ENCODE results near the gene CCT3. TPM values are rescaled to one million over a fixed set of nuclear protein-coding genes. Genes with fewer than 3 reads are reported as not detected.
A peak's percentile ranks its signal among the peaks of the same experiment; 100 is the strongest.

The CCT3 gene
- polyA plus RNA-seq, 1 experiment: 359 TPM

GRCh38 chr1:156365754-156366153 is 27.7 kb upstream of the CCT3 start:
- Histone ChIP-seq H3K27ac (ENCODE audit: low read depth, low read length) (no peak overlapping the region), H3K4me3 (ENCODE audit: low read depth, low read length) (no peak overlapping the region), H3K9me3 (ENCODE audit: control insufficient read depth, insufficient read depth, low read length) (no peaks in the 10 kb centered on the region; the same call in 1 of the 2 replicates), H3K27me3 (ENCODE audit: control insufficient read depth, insufficient read depth, low read length) (peaks cover 56% of the 10 kb centered on the region)
- POLR2A ChIA-PET: no interaction called here
- TF ChIP-seq, protein P1, sequence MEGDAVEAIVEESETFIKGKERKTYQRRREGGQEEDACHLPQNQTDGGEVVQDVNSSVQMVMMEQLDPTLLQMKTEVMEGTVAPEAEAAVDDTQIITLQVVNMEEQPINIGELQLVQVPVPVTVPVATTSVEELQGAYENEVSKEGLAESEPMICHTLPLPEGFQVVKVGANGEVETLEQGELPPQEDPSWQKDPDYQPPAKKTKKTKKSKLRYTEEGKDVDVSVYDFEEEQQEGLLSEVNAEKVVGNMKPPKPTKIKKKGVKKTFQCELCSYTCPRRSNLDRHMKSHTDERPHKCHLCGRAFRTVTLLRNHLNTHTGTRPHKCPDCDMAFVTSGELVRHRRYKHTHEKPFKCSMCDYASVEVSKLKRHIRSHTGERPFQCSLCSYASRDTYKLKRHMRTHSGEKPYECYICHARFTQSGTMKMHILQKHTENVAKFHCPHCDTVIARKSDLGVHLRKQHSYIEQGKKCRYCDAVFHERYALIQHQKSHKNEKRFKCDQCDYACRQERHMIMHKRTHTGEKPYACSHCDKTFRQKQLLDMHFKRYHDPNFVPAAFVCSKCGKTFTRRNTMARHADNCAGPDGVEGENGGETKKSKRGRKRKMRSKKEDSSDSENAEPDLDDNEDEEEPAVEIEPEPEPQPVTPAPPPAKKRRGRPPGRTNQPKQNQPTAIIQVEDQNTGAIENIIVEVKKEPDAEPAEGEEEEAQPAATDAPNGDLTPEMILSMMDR (IDR thresholded peaks at IDR 0.05; ENCODE audit: low read depth, low read length): no peak
- DNase-seq (ENCODE audit: low read depth, low spot score): no peak
- CTCF ChIA-PET: no interaction called here

- TF ChIP-seq, protein P1 (IDR thresholded peaks at IDR 0.05; ENCODE audit: low read depth, low read length): no peak
- no peaks in the 10 kb centered on the region; the same call in 1 of the 2 replicates for H3K9me3 ChIP-seq (ENCODE audit: control insufficient read depth, insufficient read depth, low read length)
- no peak for DNase-seq (ENCODE audit: low read depth, low spot score)
- ChIA-PET POLR2A (no interaction called here), CTCF (interaction anchor here (0.6 to 3.9 kb wide), 7 partner anchors 11 to 270 kb away, joined by 3 to 21 read pairs (median 6); no protein-coding TSS in a partner anchor)
- H3K27ac ChIP-seq (ENCODE audit: low read depth, low read length): no peak overlapping the region
- peaks cover 51% of the 10 kb centered on the region for H3K27me3 ChIP-seq (ENCODE audit: control insufficient read depth, insufficient read depth, low read length)
- H3K4me3 ChIP-seq (ENCODE audit: low read depth, low read length): no peak overlapping the region
These were observed 22.4 kb upstream of the CCT3 start for GRCh38 chr1:156360534-156360933.

- Histone ChIP-seq H3K9me3 (ENCODE audit: control insufficient read depth, insufficient read depth, low read length) (no peaks in the 10 kb centered on the region; the same call in 1 of the 2 replicates), H3K27ac (ENCODE audit: low read depth, low read length) (no peak overlapping the region), H3K4me3 (ENCODE audit: low read depth, low read length) (no peak overlapping the region), H3K27me3 (ENCODE audit: control insufficient read depth, insufficient read depth, low read length) (peaks cover 46% of the 10 kb centered on the region)
- CTCF ChIA-PET: interaction anchor here (0.6 to 3.9 kb wide), 12 partner anchors 11 to 269 kb away, joined by 3 to 21 read pairs (median 5); no protein-coding TSS in a partner anchor
- no peak for DNase-seq (ENCODE audit: low read depth, low spot score)
- POLR2A ChIA-PET: no interaction called here
- TF ChIP-seq, protein P1 (IDR thresholded peaks at IDR 0.05; ENCODE audit: low read depth, low read length): peak; percentile 59
These were observed 21.9 kb upstream of the CCT3 start for GRCh38 chr1:156359973-156360372.

- TF ChIP-seq, protein P1 (IDR thresholded peaks at IDR 0.05; ENCODE audit: low read depth, low read length): no peak
- CTCF ChIA-PET: interaction anchor here (0.5 to 3.9 kb wide), 11 partner anchors 11 to 263 kb away, joined by 3 to 21 read pairs (median 5); no protein-coding TSS in a partner anchor
- POLR2A ChIA-PET: no interaction called here
- no peaks in the 10 kb centered on the region; the same call in 1 of the 2 replicates for H3K9me3 ChIP-seq (ENCODE audit: control insufficient read depth, insufficient read depth, low read length)
- H3K27me3 ChIP-seq (ENCODE audit: control insufficient read depth, insufficient read depth, low read length): peaks cover 41% of the 10 kb centered on the region
- DNase-seq (ENCODE audit: low read depth, low spot score): no peak
- no peak overlapping the region for H3K27ac ChIP-seq (ENCODE audit: low read depth, low read length)
- no peak overlapping the region for H3K4me3 ChIP-seq (ENCODE audit: low read depth, low read length)
These were observed 21.2 kb upstream of the CCT3 start for GRCh38 chr1:156359249-156359648.

DNA sequence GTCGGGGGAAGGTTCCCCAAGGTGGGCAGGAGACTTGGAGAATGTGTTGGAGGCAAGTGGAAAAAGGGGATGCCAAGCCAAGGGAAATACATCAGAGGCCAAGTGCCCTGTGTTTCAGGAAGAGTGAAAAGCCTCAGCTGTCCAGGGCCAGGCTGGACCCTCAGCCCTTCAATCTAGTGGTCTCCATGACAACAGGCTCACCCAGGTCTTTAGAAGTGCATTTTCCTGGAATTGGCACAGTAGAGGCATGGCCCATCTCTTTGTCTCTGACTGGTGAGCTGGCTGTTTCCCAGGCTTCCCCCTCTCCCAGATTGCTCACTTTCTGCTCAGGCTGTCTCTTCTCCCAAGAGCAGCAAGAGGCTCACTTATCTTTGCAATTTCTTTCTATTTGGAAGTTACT is 20.5 kb upstream of the CCT3 start:
- Histone ChIP-seq H3K4me3 (ENCODE audit: low read depth, low read length) (no peak overlapping the region), H3K9me3 (ENCODE audit: control insufficient read depth, insufficient read depth, low read length) (no peaks in the 10 kb centered on the region; the same call in 1 of the 2 replicates), H3K27ac (ENCODE audit: low read depth, low read length) (no peak overlapping the region), H3K27me3 (ENCODE audit: control insufficient read depth, insufficient read depth, low read length) (peaks cover 37% of the 10 kb centered on the region)
- TF ChIP-seq, protein P1 (IDR thresholded peaks at IDR 0.05; ENCODE audit: low read depth, low read length): no peak
- ChIA-PET POLR2A (no interaction called here), CTCF (interaction anchor here (1.3 to 3.9 kb wide), 5 partner anchors 11 to 133 kb away, joined by 4 to 21 read pairs (median 5); no protein-coding TSS in a partner anchor)
- DNase-seq (ENCODE audit: low read depth, low spot score): no peak
